ENCODE results near the gene PODXL. TPM values are rescaled to one million over a fixed set of nuclear protein-coding genes. Genes with fewer than 3 reads are reported as not detected.

The PODXL gene
- total RNA-seq, 1 experiment from 2014 or later, result 37.5 TPM

DNA sequence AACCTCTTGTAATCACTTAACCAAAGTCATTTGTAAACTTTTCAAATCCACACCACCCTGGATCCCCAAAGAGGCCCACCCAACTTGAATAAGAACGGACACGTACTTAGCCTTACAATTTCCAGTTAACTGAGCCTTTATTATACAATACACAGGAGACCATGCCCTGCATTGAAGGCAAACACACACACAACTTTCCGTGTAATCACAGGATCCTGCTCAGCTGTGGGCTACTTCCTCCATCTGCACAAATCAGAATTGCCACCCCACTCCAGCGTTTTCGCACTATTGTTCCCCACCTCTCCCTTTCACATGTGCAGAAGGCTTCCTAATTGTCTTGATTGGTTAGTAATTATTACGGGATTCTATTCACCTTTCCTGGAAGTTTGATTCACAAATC lies 12.1 kb upstream of the PODXL start:
- Histone ChIP-seq H3K9me3 (ENCODE audit: control insufficient read depth in 1 of 2, insufficient read depth in 1 of 2, low read depth in 1 of 2, low read length in 2 of 2) (no peaks in the 10 kb centered on the region), H3K4me3 (replicated peaks in 1 of 2; ENCODE audit: low read depth in 1 of 2, low read length in 2 of 2) (no peak overlapping the region), H2AFZ (ENCODE audit: low read depth, low read length, poor library complexity, severe bottlenecking) (no peak overlapping the region), H3K4me1 (ENCODE audit: control insufficient read depth in 1 of 2, insufficient read depth in 2 of 2, low read length in 2 of 2) (no peaks in the 10 kb centered on the region), H3K9ac (ENCODE audit: low read length) (no peak overlapping the region), H3K27ac (ENCODE audit: low read depth, low read length) (no peak overlapping the region), H3K4me2 (ENCODE audit: low read length) (no peak overlapping the region), H3K9me2 (ENCODE audit: insufficient read depth) (no peaks in the 10 kb centered on the region), H3K79me2 (ENCODE audit: insufficient read depth, low read length) (no peaks in the 10 kb centered on the region), H3K36me3 (ENCODE audit: control insufficient read depth in 1 of 2, insufficient read depth in 2 of 2, low read length in 2 of 2) (no peaks in the 10 kb centered on the region), H4K20me1 (ENCODE audit: insufficient read depth) (no peaks in the 10 kb centered on the region), H3K27me3 (ENCODE audit: insufficient read depth, low read length) (no peaks in the 10 kb centered on the region)
- intact Hi-C loops (cut with micrococcal nuclease), result no loop called here
- ATAC-seq (no peak), DNase-seq (ENCODE audit: low read depth, low spot score) (no peak)
- RAD21 ChIA-PET (ENCODE audit: low non-redundant PET in 1 of 2, low total read pairs in 2 of 2, uncharacterized antibody in 2 of 2, unreplicated experiment in 2 of 2), result no interaction called here
- no peak for TF ChIP-seq EZH2phosphoT487 (IDR thresholded peaks at IDR 0.05; ENCODE audit: borderline replicate concordance)
- TF ChIP-seq, protein P1, sequence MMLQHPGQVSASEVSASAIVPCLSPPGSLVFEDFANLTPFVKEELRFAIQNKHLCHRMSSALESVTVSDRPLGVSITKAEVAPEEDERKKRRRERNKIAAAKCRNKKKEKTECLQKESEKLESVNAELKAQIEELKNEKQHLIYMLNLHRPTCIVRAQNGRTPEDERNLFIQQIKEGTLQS (IDR thresholded peaks at IDR 0.05), result no peak
- no peak for TF ChIP-seq EGR1 (IDR thresholded peaks at IDR 0.05; ENCODE audit: low read depth)
- TF ChIP-seq ZNF274 (IDR thresholded peaks at IDR 0.05; ENCODE audit: low read depth, low read length), result no peak
- no peak for TF ChIP-seq CBX3 (IDR thresholded peaks at IDR 0.05; ENCODE audit: low read depth)
- no peak for TF ChIP-seq SRF (IDR thresholded peaks at IDR 0.05; ENCODE audit: low read depth)
- TF ChIP-seq YY1 (IDR thresholded peaks at IDR 0.05; ENCODE audit: extremely low read depth, insufficient replicate concordance, low read depth, low read length), result no peak
- no peak for TF ChIP-seq SIN3A (IDR thresholded peaks at IDR 0.05; ENCODE audit: low read depth)
- TF ChIP-seq EZH2 (IDR thresholded peaks at IDR 0.05), result no peak
- CTCF ChIA-PET, result no interaction called here
- BruUV-seq (replicated peaks), result no TSS peak
- POLR2A ChIA-PET, result no interaction called here

- no peak overlapping the region for H3K4me2 ChIP-seq (ENCODE audit: low read length)
- H3K27ac ChIP-seq (ENCODE audit: low read depth, low read length), result no peak overlapping the region
- H3K36me3 ChIP-seq (ENCODE audit: control insufficient read depth in 1 of 2, insufficient read depth in 2 of 2, low read length in 2 of 2), result no peaks in the 10 kb centered on the region
- no peak overlapping the region for H3K9ac ChIP-seq (ENCODE audit: low read length)
- intact Hi-C loops (cut with micrococcal nuclease), result no loop called here
- ChIA-PET RAD21 (ENCODE audit: low non-redundant PET in 1 of 2, low total read pairs in 2 of 2, uncharacterized antibody in 2 of 2, unreplicated experiment in 2 of 2) (no interaction called here), CTCF (no interaction called here), POLR2A (no interaction called here)
- no peaks in the 10 kb centered on the region for H3K9me3 ChIP-seq (ENCODE audit: control insufficient read depth in 1 of 2, insufficient read depth in 1 of 2, low read depth in 1 of 2, low read length in 2 of 2)
- no peaks in the 10 kb centered on the region for H3K27me3 ChIP-seq (ENCODE audit: insufficient read depth, low read length)
- no peaks in the 10 kb centered on the region for H3K4me1 ChIP-seq (ENCODE audit: control insufficient read depth in 1 of 2, insufficient read depth in 2 of 2, low read length in 2 of 2)
- H4K20me1 ChIP-seq (ENCODE audit: insufficient read depth), result no peaks in the 10 kb centered on the region
- no peak overlapping the region for H3K4me3 ChIP-seq (replicated peaks in 1 of 2; ENCODE audit: low read depth in 1 of 2, low read length in 2 of 2)
- H3K9me2 ChIP-seq (ENCODE audit: insufficient read depth), result no peaks in the 10 kb centered on the region
- no TSS peak for BruUV-seq (replicated peaks)
- TF ChIP-seq REST (IDR thresholded peaks at IDR 0.05; ENCODE audit: low read depth) (no peak), SP1 (IDR thresholded peaks at IDR 0.05; ENCODE audit: low read depth) (no peak), ZFX (IDR thresholded peaks at IDR 0.05) (no peak), EZH2 (IDR thresholded peaks at IDR 0.05) (no peak), TCF7L2 (IDR thresholded peaks at IDR 0.05; ENCODE audit: borderline replicate concordance, extremely low read depth, insufficient read depth, insufficient read length) (no peak)
- TF ChIP-seq, protein P2, sequence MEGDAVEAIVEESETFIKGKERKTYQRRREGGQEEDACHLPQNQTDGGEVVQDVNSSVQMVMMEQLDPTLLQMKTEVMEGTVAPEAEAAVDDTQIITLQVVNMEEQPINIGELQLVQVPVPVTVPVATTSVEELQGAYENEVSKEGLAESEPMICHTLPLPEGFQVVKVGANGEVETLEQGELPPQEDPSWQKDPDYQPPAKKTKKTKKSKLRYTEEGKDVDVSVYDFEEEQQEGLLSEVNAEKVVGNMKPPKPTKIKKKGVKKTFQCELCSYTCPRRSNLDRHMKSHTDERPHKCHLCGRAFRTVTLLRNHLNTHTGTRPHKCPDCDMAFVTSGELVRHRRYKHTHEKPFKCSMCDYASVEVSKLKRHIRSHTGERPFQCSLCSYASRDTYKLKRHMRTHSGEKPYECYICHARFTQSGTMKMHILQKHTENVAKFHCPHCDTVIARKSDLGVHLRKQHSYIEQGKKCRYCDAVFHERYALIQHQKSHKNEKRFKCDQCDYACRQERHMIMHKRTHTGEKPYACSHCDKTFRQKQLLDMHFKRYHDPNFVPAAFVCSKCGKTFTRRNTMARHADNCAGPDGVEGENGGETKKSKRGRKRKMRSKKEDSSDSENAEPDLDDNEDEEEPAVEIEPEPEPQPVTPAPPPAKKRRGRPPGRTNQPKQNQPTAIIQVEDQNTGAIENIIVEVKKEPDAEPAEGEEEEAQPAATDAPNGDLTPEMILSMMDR (IDR thresholded peaks at IDR 0.05 in 2 of 3, conservative IDR thresholded peaks at IDR 0.05 in 1 of 3; ENCODE audit: borderline replicate concordance in 1 of 3, insufficient read depth in 1 of 3, low read depth in 2 of 3, low read length in 2 of 3), result no peak
- H2AFZ ChIP-seq (ENCODE audit: low read depth, low read length, poor library complexity, severe bottlenecking), result no peak overlapping the region
- ATAC-seq (no peak), DNase-seq (ENCODE audit: low read depth, low spot score) (no peak)
- H3K79me2 ChIP-seq (ENCODE audit: insufficient read depth, low read length), result no peaks in the 10 kb centered on the region
Observed at GRCh38 chr7:131564640-131565039, 8.2 kb upstream of the PODXL start.

Measured in HCT116 (cell line).